GM20000 (cell line): ENCODE data around the gene NHSL2.

Experiments used
- DNase-seq: peaks from one replicate; pipeline ENCODE4 v3.0.0; 2012; ENCODE audit warnings: low spot score
- TF ChIP-seq, protein P1 (sequence below): IDR thresholded peaks from 2 replicates; pipeline ENCODE4 v1.5.1; 2012; ENCODE audit warnings: mild to moderate bottlenecking, control low read depth; ENCODE audit errors: extremely low read depth, missing control alignments

NHSL2 gene

GRCh38 chrX:72027024-72027913 lies 116.6 kb downstream of the NHSL2 start:
- TF ChIP-seq, protein P1, sequence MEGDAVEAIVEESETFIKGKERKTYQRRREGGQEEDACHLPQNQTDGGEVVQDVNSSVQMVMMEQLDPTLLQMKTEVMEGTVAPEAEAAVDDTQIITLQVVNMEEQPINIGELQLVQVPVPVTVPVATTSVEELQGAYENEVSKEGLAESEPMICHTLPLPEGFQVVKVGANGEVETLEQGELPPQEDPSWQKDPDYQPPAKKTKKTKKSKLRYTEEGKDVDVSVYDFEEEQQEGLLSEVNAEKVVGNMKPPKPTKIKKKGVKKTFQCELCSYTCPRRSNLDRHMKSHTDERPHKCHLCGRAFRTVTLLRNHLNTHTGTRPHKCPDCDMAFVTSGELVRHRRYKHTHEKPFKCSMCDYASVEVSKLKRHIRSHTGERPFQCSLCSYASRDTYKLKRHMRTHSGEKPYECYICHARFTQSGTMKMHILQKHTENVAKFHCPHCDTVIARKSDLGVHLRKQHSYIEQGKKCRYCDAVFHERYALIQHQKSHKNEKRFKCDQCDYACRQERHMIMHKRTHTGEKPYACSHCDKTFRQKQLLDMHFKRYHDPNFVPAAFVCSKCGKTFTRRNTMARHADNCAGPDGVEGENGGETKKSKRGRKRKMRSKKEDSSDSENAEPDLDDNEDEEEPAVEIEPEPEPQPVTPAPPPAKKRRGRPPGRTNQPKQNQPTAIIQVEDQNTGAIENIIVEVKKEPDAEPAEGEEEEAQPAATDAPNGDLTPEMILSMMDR, result no peak

GRCh38 chrX:72027914-72028307 lies 117.3 kb downstream of the NHSL2 start:
- TF ChIP-seq, protein P1, result no peak
- no peak for DNase-seq

More at GRCh38 chrX:72027024-72027913, 116.6 kb downstream of the NHSL2 start:
- DNase-seq, result no peak

DNA sequence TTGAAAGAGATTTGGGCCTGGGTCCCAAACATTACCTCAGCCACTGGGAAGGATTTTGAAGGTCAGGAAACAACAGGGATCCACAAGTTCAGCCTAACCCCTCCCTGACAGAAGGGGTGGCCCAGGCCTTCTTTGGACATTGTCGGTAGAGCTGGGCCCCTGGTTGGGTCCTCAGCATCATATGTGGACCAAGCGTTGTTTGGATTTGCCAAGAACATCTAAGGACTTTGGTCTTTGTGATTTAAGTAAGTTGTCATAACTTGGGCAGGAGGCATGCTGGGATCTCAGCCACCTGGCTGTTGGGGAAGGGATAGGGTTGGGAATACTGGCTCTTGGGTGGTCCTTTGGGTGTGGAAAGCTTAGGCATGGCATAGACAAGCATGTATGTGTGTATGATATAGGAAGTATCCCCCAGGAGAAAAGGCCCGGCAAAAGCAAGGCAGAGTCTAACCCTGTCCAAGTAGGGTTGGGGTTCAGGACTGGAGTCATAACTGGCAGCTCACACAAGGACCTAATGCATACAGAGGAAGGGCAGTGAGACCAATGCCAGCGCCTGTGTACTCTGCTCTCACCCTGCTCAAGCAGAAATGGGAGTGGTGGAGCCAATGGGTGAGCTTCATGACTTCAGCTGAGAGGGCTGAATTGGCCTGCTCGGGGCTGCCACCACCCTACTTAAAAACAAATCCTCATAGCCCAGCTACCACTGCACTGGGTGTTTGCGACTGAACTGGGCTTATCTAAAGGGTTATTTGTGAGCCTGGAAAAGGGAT lies 118.2 kb downstream of the NHSL2 start:
- TF ChIP-seq, protein P1, result no peak
- no peak for DNase-seq

DNA sequence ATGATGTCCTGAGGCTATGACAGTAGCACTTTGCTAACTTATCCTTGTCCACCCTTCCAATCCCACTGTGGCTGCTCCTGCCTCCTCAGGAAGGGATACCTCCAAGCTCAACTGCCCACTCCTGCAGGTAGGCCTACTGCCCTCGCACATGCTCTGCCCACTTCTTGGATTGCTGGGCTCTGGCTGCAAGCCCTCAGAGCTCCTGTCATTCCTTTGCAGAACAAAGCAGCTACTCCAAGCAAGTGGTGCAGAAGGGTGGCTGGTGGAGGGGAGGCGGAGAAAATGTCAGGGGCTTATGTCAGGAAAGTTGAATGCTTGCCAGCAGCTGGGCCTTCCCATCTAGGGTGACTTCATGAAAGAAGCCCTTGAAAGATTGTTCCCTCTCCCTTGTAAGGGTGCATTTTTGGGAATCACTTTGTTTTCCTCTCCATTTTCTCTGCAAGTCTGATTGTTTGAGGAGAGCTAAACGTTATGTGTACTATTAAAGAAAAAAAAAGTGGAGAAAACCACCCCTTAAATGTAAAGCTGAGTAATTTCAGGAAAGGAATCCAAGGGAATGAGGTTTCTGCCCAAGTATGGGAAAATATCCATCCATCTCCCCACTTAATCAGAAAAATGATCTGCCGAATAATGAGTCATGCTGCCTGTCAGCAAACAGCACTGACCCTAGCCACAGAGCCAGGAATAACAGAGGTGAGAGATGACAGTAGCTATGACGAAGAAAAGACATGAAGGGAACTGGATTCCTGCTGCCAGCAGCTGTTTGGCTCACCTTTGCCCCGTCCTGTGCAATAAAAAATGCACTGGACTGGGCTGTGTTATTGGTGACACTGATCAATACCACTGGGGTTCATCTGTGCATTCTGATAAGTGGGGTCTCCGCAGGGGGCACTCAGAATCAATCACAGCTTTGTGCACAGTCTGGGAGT lies 119.1 kb downstream of the NHSL2 start:
- DNase-seq, result no peak
- TF ChIP-seq, protein P1, result no peak

GRCh38 chrX:72030431-72030830 lies 119.8 kb downstream of the NHSL2 start:
- DNase-seq, result no peak
- TF ChIP-seq, protein P1, result no peak

DNA sequence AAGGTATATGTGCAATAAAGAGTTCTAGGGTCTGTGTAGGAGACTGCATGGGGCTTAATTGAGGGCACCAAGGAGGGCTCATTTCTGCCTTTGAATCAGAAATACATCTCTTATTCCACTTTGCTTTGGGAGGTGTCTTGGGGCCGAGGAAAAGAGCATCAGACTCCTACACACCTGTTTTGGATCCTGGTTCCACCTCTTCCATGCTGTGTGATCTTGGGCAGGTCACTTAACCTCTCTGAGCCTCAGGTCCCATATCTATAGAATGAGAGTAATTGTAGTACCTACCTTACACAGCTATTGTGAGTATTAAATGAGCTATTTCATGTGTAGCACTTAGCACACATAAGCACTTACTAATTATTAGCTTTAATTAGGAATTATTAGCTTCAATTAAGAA lies 120.5 kb downstream of the NHSL2 start:
- TF ChIP-seq, protein P1, result no peak
- DNase-seq, result no peak
